Measurements from ENCODE around the gene NHERF1.
A peak's percentile ranks its signal among the peaks of the same experiment; 100 is the strongest.

The NHERF1 gene

GRCh38 chr17:74750327-74751069, 2.1 kb downstream of the NHERF1 start:
- no peak for DNase-seq

GRCh38 chr17:74752415-74752814, 4.0 kb downstream of the NHERF1 start:
- DNase-seq, result no peak

GRCh38 chr17:74752822-74753401, 4.5 kb downstream of the NHERF1 start:
- no peak for DNase-seq

- no peak for DNase-seq
Measured at GRCh38 chr17:74754832-74755231, 6.4 kb downstream of the NHERF1 start.

DNA sequence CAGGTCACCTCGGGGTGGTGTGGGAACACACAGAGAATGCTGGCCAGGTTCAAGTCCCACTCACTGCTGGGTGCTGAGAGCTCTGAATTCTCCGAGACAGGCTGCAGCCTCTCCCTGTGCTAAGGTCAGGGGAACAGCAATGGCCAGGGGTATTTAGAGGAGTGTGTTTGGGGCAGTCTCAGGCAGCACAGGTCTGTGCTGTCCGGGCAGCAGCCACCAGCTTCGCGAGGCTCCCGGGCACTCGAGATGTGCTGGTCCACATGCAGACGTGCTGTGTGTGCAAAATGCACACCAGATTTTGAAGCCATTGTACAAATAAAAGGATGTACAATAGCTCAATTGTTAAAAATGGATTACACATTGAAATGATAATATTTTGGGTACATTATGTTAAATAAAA, 7.1 kb downstream of the NHERF1 start:
- no peak for DNase-seq

GRCh38 chr17:74756891-74757290, 8.5 kb downstream of the NHERF1 start:
- no peak for DNase-seq

- DNase-seq, result no peak
Measured at GRCh38 chr17:74757502-74757901, 9.1 kb downstream of the NHERF1 start.

DNA sequence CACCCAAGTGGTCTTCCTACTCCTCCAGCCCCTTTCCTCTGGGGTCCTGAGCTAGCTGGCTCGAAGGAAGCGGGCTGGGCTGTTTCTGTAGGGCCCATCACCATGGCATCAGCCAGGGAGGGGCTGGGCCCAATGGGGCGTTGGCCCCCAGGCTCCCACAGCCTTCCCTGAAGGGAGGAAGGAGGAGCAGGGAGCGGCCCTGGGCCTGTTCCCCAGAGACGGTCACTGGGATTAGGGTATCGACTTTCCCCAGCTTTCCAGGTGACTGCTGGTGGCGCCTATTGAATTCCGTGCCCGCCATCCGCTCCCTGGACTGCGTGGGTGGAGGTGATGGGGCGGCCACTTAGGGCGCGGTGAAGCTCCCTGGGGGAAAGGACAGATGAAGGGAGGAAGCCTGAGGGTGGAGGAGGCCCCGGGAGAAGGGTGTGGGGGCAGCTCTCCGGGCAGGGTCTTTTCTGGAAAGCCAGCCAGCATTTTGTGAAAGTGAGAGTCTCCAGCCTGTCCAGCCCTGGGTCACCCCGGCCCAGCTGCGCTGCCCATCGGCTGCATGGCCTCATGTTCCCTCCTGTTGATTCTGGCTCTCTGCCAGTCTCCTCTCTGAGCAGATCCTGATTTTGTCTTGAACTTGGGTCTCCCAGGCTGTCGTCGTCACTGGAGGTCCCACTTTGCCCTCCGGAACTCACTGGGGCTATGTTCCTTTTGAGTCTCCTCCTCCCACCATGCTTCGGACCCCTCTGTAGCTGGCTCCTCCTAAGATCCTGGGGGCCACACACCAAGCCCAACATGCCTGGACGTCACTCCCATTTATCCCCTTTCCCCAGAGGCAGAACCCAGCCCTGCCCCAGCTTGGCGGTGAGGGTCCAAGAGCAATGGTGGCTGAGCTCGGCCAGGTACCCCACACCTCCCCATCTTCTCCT, 9.8 kb downstream of the NHERF1 start:
- DNase-seq, result no peak

DNA sequence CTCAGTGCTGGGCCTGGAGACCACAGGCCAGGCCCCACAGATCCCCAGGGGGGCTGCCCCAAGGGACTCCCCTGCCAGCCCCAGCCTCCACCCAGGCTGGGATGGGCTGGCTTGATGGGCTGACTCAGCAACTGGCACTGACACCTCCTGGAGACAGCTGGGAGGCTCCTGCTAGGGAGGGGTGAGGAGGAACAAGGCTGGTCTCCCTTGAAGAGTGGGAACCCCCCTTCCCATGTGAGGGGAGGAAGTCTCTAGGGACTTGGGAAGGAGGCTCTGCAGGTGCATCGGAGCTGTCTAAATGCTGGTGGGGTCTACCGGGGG, 10.4 kb downstream of the NHERF1 start:
- peak; percentile 34 for DNase-seq

DNA sequence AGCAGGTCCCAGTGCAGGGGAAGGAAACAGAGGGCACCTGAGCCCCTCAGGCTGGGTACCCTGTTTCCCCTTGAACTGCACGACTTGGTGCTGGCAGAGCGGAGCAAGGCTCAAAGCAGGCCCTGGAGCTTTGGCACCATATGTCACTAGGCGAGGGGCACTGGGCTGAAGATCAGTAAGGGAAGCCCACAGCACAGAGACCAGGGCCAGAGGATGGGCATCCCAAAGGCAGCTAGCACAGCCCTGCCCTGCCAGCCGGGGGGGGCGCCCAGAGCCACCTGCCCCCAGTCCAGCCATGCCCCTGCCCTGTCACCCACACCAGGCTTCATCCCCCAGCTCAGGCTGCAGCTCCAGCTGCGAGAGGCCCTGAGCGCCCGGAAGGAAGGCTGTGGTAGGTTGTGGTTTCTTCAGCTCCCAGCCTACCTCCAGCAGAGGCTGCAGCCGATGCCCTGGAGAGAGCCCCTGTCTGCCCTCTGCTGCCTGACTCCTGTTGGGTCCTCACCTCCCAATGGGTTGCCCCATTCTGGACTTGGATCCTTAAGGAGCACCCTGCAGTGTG, 10.9 kb downstream of the NHERF1 start:
- DNase-seq, result peak; percentile 55

DNA sequence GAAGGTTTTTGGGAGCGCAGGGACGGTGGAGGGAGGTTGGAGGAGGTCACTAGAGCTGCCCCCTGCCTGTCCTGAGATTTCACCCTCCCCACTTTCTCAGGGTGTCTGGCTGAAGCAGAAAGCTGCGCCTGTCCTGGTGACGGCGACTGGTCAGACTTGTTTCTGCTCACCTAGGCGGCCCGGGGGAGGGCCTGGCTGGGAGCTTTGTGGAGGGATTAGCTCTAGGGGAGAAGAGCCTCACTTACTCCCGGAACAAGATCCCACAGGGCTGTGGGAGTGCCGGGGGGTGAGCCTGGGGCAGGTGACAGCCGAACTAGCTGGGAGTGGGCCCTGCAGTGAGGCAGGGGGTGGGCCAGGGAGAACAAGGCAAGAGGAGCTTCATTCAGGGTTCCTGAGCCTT, 11.5 kb downstream of the NHERF1 start:
- DNase-seq, result no peak

GRCh38 chr17:74760404-74761105, 12.1 kb downstream of the NHERF1 start:
- no peak for DNase-seq

GRCh38 chr17:74761419-74761818, 13.0 kb downstream of the NHERF1 start:
- DNase-seq, result no peak

DNA sequence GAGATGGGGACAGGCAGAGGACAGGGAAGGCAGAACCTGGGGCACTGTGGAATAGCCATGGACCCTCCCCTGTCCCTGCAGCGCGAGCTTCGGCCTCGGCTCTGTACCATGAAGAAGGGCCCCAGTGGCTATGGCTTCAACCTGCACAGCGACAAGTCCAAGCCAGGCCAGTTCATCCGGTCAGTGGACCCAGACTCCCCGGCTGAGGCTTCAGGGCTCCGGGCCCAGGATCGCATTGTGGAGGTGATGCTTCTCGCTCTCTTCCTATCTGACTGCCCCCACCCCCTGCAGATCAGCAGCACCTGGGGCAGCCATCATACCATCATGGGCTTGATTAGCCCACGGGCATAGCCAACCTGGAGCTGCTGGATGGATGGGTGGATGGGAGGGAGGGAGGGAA, 13.5 kb downstream of the NHERF1 start:
- DNase-seq, result no peak

GRCh38 chr17:74763565-74764387, 15.3 kb downstream of the NHERF1 start:
- no peak for DNase-seq

GRCh38 chr17:74764751-74765286, 16.4 kb downstream of the NHERF1 start:
- DNase-seq, result no peak

GRCh38 chr17:74766413-74766812, 18.0 kb downstream of the NHERF1 start:
- no peak for DNase-seq

DNA sequence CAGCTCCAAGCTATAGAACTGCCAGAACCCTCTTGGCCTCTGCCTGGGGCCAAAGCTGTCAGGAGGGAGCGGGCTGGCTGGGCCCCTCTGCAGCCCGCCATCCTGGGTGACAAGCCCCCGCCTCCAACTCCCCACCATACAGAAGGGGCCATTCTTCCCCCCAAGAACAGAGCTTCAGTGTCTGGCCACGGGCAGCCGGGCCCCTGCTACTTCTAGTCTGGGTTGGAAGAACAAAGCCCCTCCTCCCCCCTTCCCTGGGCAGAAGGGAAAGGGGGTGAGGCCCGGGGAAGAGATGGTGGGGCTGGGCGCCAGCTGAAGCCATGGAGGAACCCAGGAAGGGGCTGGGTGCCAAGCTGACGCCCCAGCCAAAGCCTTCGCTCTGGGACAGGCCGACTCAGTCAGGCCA, 18.7 kb downstream of the NHERF1 start:
- DNase-seq, result no peak

DNA sequence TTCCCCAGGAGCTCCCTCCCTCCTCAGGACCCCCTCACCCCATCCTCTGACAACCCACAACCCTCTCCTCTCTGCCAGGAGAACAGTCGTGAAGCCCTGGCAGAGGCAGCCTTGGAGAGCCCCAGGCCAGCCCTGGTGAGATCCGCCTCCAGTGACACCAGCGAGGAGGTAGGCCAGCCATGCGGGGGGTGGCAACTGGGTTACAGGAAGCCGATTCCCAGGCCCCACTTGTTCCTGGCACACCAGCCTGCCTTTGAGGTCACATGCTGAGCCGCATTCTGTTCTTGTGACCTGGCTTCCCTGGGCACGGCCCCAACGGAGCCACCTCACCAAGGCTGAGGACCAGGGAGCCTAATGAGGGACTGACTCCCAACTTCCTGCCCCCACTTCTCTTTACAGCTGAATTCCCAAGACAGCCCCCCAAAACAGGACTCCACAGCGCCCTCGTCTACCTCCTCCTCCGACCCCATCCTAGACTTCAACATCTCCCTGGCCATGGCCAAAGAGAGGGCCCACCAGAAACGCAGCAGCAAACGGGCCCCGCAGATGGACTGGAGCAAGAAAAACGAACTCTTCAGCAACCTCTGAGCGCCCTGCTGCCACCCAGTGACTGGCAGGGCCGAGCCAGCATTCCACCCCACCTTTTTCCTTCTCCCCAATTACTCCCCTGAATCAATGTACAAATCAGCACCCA, 19.8 kb downstream of the NHERF1 start:
- no peak for DNase-seq

DNA sequence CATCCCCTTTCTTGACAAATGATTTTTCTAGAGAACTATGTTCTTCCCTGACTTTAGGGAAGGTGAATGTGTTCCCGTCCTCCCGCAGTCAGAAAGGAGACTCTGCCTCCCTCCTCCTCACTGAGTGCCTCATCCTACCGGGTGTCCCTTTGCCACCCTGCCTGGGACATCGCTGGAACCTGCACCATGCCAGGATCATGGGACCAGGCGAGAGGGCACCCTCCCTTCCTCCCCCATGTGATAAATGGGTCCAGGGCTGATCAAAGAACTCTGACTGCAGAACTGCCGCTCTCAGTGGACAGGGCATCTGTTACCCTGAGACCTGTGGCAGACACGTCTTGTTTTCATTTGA, 20.3 kb downstream of the NHERF1 start:
- DNase-seq, result no peak

GRCh38 chr17:74769266-74769855, 20.9 kb downstream of the NHERF1 start:
- DNase-seq, result no peak
